C4-2B (cell line): ENCODE measurements around the gene AKR7A2.

ENCODE experiments used
- ZFX ChIP-seq: fragments of 450-650 bp; IDR thresholded peaks from 2 replicates; pipeline ENCODE4 v1.6.1; 2017
- TF ChIP-seq, protein P1 (sequence below): fragments of 450-650 bp; conservative IDR thresholded peaks from 2 replicates; pipeline ENCODE4 v1.5.1; 2017; ENCODE audit warnings: mild to moderate bottlenecking

DNA sequence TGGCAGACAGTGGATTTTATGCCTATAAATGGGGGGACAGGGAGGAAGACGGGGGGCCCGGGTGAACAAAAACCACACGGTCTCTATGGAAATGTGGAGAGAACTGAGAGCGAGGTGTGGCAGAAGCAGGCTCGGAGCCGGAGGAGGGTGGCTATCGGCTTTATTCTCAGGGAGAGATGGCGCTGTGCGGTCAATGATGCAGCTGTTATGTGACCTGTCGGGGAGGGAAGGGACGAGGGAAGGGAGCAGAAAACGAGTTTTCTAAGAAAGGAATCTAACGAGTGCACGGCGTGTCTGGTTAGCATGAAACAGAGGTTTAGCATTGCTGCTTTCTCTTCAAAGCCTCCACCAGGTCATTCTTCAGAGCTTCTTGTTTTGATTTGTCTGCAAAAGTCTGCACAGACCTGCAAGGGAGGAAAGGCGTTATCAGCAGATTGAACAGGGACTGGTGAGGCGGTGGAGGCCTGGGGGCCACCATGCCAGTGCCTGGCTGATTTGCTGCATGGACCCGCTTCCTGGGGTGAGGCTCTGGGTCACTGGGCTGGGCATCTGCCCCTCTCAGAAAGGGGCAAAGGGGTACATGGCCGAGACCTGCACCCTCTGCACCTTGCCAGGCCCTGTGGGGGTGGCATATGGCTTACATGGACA, 27.4 kb upstream of the AKR7A2 start:
- TF ChIP-seq, protein P1, sequence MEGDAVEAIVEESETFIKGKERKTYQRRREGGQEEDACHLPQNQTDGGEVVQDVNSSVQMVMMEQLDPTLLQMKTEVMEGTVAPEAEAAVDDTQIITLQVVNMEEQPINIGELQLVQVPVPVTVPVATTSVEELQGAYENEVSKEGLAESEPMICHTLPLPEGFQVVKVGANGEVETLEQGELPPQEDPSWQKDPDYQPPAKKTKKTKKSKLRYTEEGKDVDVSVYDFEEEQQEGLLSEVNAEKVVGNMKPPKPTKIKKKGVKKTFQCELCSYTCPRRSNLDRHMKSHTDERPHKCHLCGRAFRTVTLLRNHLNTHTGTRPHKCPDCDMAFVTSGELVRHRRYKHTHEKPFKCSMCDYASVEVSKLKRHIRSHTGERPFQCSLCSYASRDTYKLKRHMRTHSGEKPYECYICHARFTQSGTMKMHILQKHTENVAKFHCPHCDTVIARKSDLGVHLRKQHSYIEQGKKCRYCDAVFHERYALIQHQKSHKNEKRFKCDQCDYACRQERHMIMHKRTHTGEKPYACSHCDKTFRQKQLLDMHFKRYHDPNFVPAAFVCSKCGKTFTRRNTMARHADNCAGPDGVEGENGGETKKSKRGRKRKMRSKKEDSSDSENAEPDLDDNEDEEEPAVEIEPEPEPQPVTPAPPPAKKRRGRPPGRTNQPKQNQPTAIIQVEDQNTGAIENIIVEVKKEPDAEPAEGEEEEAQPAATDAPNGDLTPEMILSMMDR = no peak
- TF ChIP-seq ZFX = no peak
